HG02884 (cell line): Measurements from ENCODE around the gene NUDT4.
"Not testable (repeated sequence)": the region's sequence is repeated elsewhere in the genome, so short reads cannot be mapped to it uniquely, and the experiment has no call there.

Source experiments
- ATAC-seq: cut with Tn5 transposase; IDR thresholded peaks from one replicate; pipeline ENCODE4 v1.9.1; 2021; ENCODE audit warnings: mild to moderate bottlenecking, moderate library complexity; ENCODE audit not compliant: unreplicated experiment

Gene NUDT4

GRCh38 chr12:93365616-93366405 lies 11.9 kb upstream of the NUDT4 start:
- ATAC-seq, result no peak

GRCh38 chr12:93366422-93366821 lies 11.3 kb upstream of the NUDT4 start:
- no peak for ATAC-seq

- no peak for ATAC-seq
Observed at GRCh38 chr12:93368766-93369165, 9.0 kb upstream of the NUDT4 start.

GRCh38 chr12:93369505-93369904 lies 8.2 kb upstream of the NUDT4 start:
- ATAC-seq, result no peak

GRCh38 chr12:93370947-93371346 lies 6.8 kb upstream of the NUDT4 start:
- ATAC-seq, result no peak

GRCh38 chr12:93373961-93374656 lies 3.6 kb upstream of the NUDT4 start:
- no peak for ATAC-seq

- ATAC-seq, result no peak
Observed at GRCh38 chr12:93375906-93376305, 1.8 kb upstream of the NUDT4 start.

GRCh38 chr12:93376436-93377251 lies 1.1 kb upstream of the NUDT4 start:
- ATAC-seq, result no peak

- ATAC-seq, result peak; percentile 24
Observed at GRCh38 chr12:93378196-93378997, 672 bp downstream of the NUDT4 start.

- ATAC-seq, result no peak
Observed at GRCh38 chr12:93378998-93379325, 1.2 kb downstream of the NUDT4 start.

GRCh38 chr12:93379326-93379980 lies 1.7 kb downstream of the NUDT4 start:
- ATAC-seq, result no peak

GRCh38 chr12:93379981-93380361 lies 2.2 kb downstream of the NUDT4 start:
- no peak for ATAC-seq

- ATAC-seq, result no peak
Observed at GRCh38 chr12:93380480-93381121, 2.9 kb downstream of the NUDT4 start.

- ATAC-seq, result no peak
Observed at GRCh38 chr12:93381161-93381975, 3.6 kb downstream of the NUDT4 start.

- not testable (repeated sequence) for ATAC-seq
Observed at GRCh38 chr12:93381976-93382437, 4.3 kb downstream of the NUDT4 start.

- no peak for ATAC-seq
Observed at GRCh38 chr12:93387780-93388179, 10.1 kb downstream of the NUDT4 start.

- no peak for ATAC-seq
Observed at GRCh38 chr12:93390031-93390430, 12.3 kb downstream of the NUDT4 start.

GRCh38 chr12:93390549-93391297 lies 13.0 kb downstream of the NUDT4 start:
- no peak for ATAC-seq
